ENCODE data around the gene ATP8A2.

The ATP8A2 gene

DNA sequence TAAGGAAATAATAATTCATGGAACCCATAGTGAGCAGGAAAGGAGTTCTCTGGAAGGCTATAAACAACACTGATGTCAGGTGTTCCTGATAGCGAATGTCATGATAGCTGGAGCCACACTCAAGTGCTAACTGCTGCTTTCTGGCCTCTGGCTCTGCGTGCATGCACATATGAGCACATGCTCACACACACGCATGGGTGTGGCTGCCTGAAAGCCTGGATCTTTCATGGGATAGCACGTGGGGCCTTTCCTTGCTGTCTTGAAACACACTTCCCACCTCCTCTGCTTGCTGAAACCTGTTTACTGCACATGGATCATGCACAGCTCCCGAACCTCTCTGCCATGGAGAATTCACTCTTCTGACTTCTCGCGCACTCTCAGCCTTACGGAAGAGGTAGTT is 207.4 kb downstream of the ATP8A2 start:
- H3K79me2 ChIP-seq (ENCODE audit: control insufficient read depth, insufficient read depth, low read length, unreplicated experiment) = no peaks in the 10 kb centered on the region
- H3K27ac ChIP-seq (ENCODE audit: low read depth, low read length) = no peak overlapping the region
- no peaks in the 10 kb centered on the region for H3K36me3 ChIP-seq (ENCODE audit: insufficient read depth, low read length)
- H3K4me1 ChIP-seq (ENCODE audit: control insufficient read depth, insufficient read depth, low read length, unreplicated experiment) = no peaks in the 10 kb centered on the region
- peaks cover 16% of the 10 kb centered on the region; the same call in 1 of the 2 replicates for H3K27me3 ChIP-seq (ENCODE audit: insufficient read depth, low read length)
- no peak overlapping the region for H3K4me3 ChIP-seq (ENCODE audit: low read depth, low read length)
- no peak overlapping the region for H2AFZ ChIP-seq (ENCODE audit: low read length, unreplicated experiment)

DNA sequence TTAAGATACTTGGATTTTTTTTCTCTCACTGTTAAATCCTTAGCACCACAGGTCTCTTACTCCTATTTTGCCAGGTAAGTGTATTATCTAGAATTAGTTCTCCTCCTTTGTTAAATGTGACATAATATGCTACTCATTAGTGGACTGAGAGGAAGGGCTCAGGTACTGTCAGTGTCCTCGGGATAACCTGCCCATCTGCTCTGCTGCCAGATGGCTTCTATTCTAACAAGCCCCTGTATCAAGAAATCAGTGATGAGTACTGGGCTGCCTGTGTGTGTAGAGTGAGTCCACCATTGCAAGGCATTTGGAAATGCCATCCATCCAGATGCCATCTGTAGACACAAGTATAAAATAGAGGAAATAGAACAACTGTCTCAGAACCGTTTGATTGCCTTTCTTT is 209.6 kb downstream of the ATP8A2 start:
- H3K79me2 ChIP-seq (ENCODE audit: control insufficient read depth, insufficient read depth, low read length, unreplicated experiment) = no peaks in the 10 kb centered on the region
- H3K4me1 ChIP-seq (ENCODE audit: control insufficient read depth, insufficient read depth, low read length, unreplicated experiment) = no peaks in the 10 kb centered on the region
- H3K27ac ChIP-seq (ENCODE audit: low read depth, low read length) = no peak overlapping the region
- H3K36me3 ChIP-seq (ENCODE audit: insufficient read depth, low read length) = no peaks in the 10 kb centered on the region
- no peak overlapping the region for H3K4me3 ChIP-seq (ENCODE audit: low read depth, low read length)
- H3K27me3 ChIP-seq (ENCODE audit: insufficient read depth, low read length) = peaks cover 8% of the 10 kb centered on the region; the same call in 1 of the 2 replicates
- H2AFZ ChIP-seq (ENCODE audit: low read length, unreplicated experiment) = no peak overlapping the region

DNA sequence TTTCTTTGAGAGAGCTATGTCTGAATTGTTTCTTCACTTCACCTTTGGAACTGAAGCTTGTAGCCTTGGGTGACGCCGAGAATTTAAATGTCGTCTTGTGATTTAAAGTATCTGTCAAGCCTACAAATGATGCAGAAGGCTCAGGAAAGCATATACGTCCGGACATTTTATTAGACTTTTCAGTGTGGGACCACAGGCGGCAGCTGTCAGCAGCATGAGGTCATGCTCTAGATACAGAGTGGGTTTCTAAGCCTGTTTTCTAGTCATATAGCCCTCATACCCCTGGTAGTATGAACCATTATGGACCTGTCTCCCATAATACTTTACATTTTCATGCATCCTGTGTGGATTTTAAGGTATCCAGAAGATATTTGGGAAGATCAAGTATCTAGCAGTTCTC is 212.3 kb downstream of the ATP8A2 start:
- no peak overlapping the region for H3K27ac ChIP-seq (ENCODE audit: low read depth, low read length)
- no peak overlapping the region for H3K4me3 ChIP-seq (ENCODE audit: low read depth, low read length)
- no peaks in the 10 kb centered on the region for H3K4me1 ChIP-seq (ENCODE audit: control insufficient read depth, insufficient read depth, low read length, unreplicated experiment)
- no peaks in the 10 kb centered on the region for H3K27me3 ChIP-seq (ENCODE audit: insufficient read depth, low read length)
- H3K79me2 ChIP-seq (ENCODE audit: control insufficient read depth, insufficient read depth, low read length, unreplicated experiment) = no peaks in the 10 kb centered on the region
- no peaks in the 10 kb centered on the region for H3K36me3 ChIP-seq (ENCODE audit: insufficient read depth, low read length)
- H2AFZ ChIP-seq (ENCODE audit: low read length, unreplicated experiment) = no peak overlapping the region

DNA sequence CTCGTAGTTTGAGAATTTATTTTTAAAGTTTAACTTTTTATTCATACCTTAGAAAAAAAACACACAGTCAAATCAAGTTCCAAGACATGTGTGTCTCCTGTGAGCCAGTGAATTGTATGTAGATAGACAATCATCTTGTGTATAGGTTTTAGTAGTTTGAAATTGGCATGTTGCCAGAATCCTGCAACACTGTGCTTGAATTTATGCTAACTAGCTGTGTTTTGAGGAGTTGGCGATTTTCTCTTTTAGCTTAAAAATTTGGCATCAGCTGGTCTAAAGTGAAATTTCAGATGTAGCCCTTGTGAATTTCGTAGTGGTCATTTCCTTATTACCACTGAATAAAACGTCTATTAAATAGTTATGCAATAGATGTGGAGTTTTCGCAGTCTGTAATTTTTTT is 213.2 kb downstream of the ATP8A2 start:
- Histone ChIP-seq H3K4me3 (ENCODE audit: low read depth, low read length) (no peak overlapping the region), H3K27ac (ENCODE audit: low read depth, low read length) (no peak overlapping the region), H3K27me3 (ENCODE audit: insufficient read depth, low read length) (no peaks in the 10 kb centered on the region), H3K79me2 (ENCODE audit: control insufficient read depth, insufficient read depth, low read length, unreplicated experiment) (no peaks in the 10 kb centered on the region), H3K36me3 (ENCODE audit: insufficient read depth, low read length) (no peaks in the 10 kb centered on the region), H3K4me1 (ENCODE audit: control insufficient read depth, insufficient read depth, low read length, unreplicated experiment) (no peaks in the 10 kb centered on the region), H2AFZ (ENCODE audit: low read length, unreplicated experiment) (no peak overlapping the region)

DNA sequence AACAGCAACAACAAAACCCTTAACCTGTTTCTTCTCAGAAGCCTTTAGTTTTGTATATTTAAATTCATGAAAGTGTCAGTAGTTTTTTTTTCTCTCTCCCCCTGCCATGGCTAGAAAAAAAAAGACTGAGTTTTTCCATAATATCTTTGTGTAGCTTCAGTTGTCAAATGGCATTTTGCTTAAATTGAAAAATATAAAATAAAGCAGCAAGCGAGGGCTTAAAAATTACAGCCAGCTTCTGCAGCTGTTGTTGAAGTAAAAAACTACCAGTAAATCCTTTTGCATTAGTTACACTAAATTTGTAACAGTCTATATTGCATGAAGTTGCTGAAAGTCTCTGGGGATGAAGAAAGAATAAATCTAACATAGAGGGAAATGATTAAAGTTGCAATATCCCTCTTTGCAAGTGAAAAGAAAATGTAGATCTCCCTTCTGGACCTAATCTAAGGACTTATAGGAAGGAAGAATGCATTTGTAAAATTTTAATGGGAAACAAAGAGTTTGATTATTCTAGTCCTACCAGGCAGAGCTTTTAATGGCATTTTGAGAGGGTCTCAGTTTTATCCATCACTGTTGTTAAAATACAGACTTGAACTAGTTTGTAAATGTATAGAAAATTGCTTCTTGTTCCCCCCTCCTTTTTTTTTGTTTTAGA is 215.7 kb downstream of the ATP8A2 start:
- no peak overlapping the region for H3K4me3 ChIP-seq (ENCODE audit: low read depth, low read length)

DNA sequence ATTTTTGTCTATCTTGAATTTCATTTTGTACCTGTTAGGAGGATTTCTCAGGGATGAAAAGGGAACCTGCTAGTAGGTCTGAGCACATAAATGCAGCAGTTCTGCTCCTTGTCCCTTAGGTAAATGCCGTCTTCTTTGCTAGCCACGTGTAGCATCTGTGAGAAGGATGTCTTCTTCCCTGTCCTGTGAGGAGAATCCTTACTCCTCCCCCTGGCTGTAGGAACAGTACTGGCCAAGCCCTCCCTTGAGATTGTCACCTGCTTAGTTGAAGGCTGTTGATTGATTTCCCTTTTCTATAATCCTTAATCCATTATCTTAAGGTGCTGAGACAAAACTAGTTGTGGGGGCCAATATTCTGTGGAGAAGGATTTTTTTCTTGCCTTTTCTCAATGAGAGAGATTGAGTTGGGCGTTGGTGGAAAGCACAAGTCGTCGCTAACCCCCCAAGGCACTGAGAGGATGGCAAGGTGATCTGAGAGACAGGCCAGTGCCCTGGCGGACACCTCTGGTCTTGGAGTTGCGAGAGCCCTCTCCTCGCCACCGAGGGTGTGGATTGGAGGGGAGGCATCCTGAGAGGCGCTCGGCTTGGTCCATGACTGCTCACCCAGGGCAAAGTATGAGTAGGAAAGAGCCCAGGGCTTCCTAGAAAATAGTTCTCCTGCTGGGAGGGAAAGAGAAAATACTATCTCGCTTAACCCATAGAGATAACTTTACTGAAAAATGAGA is 216.7 kb downstream of the ATP8A2 start:
- Histone ChIP-seq H3K36me3 (ENCODE audit: insufficient read depth, low read length) (no peaks in the 10 kb centered on the region), H3K79me2 (ENCODE audit: control insufficient read depth, insufficient read depth, low read length, unreplicated experiment) (no peaks in the 10 kb centered on the region), H3K4me3 (ENCODE audit: low read depth, low read length) (no peak overlapping the region), H3K4me1 (ENCODE audit: control insufficient read depth, insufficient read depth, low read length, unreplicated experiment) (no peaks in the 10 kb centered on the region), H3K27me3 (ENCODE audit: insufficient read depth, low read length) (no peaks in the 10 kb centered on the region), H2AFZ (ENCODE audit: low read length, unreplicated experiment) (no peak overlapping the region), H3K27ac (ENCODE audit: low read depth, low read length) (no peak overlapping the region)

More for the DNA sequence above, 215.7 kb downstream of the ATP8A2 start:
- no peaks in the 10 kb centered on the region for H3K4me1 ChIP-seq (ENCODE audit: control insufficient read depth, insufficient read depth, low read length, unreplicated experiment)
- no peaks in the 10 kb centered on the region for H3K79me2 ChIP-seq (ENCODE audit: control insufficient read depth, insufficient read depth, low read length, unreplicated experiment)
- H3K27me3 ChIP-seq (ENCODE audit: insufficient read depth, low read length) = no peaks in the 10 kb centered on the region
- no peak overlapping the region for H2AFZ ChIP-seq (ENCODE audit: low read length, unreplicated experiment)
- H3K27ac ChIP-seq (ENCODE audit: low read depth, low read length) = no peak overlapping the region
- H3K36me3 ChIP-seq (ENCODE audit: insufficient read depth, low read length) = no peaks in the 10 kb centered on the region

DNA sequence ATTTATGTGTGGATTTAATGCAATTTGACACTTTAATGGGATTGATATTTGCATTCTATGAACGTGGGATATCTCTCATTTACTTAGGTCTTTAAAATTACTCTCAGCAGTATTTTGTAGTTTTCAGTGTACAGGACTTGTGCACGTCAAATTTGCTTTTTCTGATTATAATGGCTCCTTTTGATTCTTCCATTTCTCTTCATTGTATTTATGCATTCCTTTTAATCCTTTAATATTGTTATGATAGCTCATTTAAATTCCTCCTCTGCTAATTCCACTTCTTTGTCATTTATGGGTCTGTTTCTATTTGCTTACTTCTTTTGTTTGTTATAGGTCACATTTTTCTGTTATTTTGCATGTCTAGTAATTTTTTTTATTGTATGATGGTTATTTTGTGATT is 226.6 kb downstream of the ATP8A2 start:
- H3K4me1 ChIP-seq (ENCODE audit: control insufficient read depth, insufficient read depth, low read length, unreplicated experiment) = no peaks in the 10 kb centered on the region
- H3K27ac ChIP-seq (ENCODE audit: low read depth, low read length) = no peak overlapping the region
- no peaks in the 10 kb centered on the region for H3K79me2 ChIP-seq (ENCODE audit: control insufficient read depth, insufficient read depth, low read length, unreplicated experiment)
- no peak overlapping the region for H2AFZ ChIP-seq (ENCODE audit: low read length, unreplicated experiment)
- H3K4me3 ChIP-seq (ENCODE audit: low read depth, low read length) = no peak overlapping the region
- H3K27me3 ChIP-seq (ENCODE audit: insufficient read depth, low read length) = peaks cover 6% of the 10 kb centered on the region
- H3K36me3 ChIP-seq (ENCODE audit: insufficient read depth, low read length) = no peaks in the 10 kb centered on the region

DNA sequence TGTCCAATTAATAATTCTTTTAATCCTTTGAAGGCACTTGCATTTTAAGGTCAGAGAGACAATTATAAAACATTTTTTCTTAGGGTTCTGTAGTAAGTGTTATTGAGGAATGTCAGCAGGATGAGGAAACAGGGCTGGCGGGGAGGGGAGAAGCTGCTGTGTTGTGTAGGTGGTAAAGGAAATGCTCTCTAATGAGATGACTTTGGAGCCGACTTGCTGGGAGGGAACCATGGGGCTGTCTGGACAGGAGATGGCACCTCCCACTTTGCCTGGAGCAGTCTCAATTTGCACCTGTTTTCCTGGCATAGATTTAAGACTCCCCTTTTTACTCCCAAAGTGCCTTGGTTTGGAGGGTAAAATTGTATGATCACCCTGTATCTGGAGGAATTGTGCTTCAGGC is 230.4 kb downstream of the ATP8A2 start:
- Histone ChIP-seq H3K4me1 (ENCODE audit: control insufficient read depth, insufficient read depth, low read length, unreplicated experiment) (no peaks in the 10 kb centered on the region), H3K4me3 (ENCODE audit: low read depth, low read length) (no peak overlapping the region), H2AFZ (ENCODE audit: low read length, unreplicated experiment) (no peak overlapping the region), H3K27me3 (ENCODE audit: insufficient read depth, low read length) (peaks cover 2% of the 10 kb centered on the region), H3K27ac (ENCODE audit: low read depth, low read length) (no peak overlapping the region), H3K79me2 (ENCODE audit: control insufficient read depth, insufficient read depth, low read length, unreplicated experiment) (no peaks in the 10 kb centered on the region), H3K36me3 (ENCODE audit: insufficient read depth, low read length) (no peaks in the 10 kb centered on the region)

DNA sequence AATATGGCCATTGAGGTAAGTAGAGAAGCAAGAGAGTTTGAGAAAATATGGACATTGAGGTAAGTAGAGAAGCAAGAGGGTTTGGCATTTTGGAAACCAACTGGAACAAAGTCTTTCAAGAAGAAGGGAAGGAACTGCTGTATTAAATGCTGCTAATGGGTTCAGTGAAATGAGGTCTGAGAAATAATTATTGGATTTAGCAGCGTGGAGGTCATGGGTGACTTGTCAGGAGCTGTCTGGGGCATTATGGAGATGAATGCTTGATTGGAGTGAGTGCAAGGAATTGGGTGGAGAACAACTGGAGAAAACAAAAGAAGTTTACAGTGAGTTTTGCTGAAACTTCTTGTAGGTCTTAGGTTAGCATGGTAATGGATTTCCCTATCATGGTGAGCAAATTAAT is 232.3 kb downstream of the ATP8A2 start:
- H3K27me3 ChIP-seq (ENCODE audit: insufficient read depth, low read length) = no peaks in the 10 kb centered on the region
- H2AFZ ChIP-seq (ENCODE audit: low read length, unreplicated experiment) = no peak overlapping the region
- H3K36me3 ChIP-seq (ENCODE audit: insufficient read depth, low read length) = no peaks in the 10 kb centered on the region
- no peak overlapping the region for H3K4me3 ChIP-seq (ENCODE audit: low read depth, low read length)
- H3K27ac ChIP-seq (ENCODE audit: low read depth, low read length) = no peak overlapping the region
- H3K4me1 ChIP-seq (ENCODE audit: control insufficient read depth, insufficient read depth, low read length, unreplicated experiment) = no peaks in the 10 kb centered on the region
- H3K79me2 ChIP-seq (ENCODE audit: control insufficient read depth, insufficient read depth, low read length, unreplicated experiment) = no peaks in the 10 kb centered on the region

DNA sequence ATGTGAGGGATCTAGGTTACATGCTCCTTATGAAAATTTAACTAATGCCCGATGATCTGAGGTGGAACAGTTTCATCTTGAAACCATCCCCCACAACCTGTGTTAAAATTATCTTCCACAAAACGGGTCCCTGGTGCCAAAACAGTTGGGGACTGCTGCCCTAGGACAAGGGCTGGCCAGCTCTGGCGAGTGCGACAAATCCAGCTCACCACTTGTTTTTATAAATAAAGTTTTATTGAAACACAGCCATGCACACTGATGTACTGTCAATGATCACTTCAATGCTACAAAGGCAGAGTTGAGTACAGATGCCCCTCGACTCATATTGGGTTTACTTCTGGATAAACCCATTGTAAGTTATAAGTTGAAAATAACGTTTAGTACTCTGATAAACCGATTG is 235.3 kb downstream of the ATP8A2 start:
- Histone ChIP-seq H3K27ac (ENCODE audit: low read depth, low read length) (no peak overlapping the region), H3K79me2 (ENCODE audit: control insufficient read depth, insufficient read depth, low read length, unreplicated experiment) (no peaks in the 10 kb centered on the region), H3K4me1 (ENCODE audit: control insufficient read depth, insufficient read depth, low read length, unreplicated experiment) (no peaks in the 10 kb centered on the region), H3K36me3 (ENCODE audit: insufficient read depth, low read length) (no peaks in the 10 kb centered on the region), H2AFZ (ENCODE audit: low read length, unreplicated experiment) (no peak overlapping the region), H3K4me3 (ENCODE audit: low read depth, low read length) (no peak overlapping the region), H3K27me3 (ENCODE audit: insufficient read depth, low read length) (no peaks in the 10 kb centered on the region)

DNA sequence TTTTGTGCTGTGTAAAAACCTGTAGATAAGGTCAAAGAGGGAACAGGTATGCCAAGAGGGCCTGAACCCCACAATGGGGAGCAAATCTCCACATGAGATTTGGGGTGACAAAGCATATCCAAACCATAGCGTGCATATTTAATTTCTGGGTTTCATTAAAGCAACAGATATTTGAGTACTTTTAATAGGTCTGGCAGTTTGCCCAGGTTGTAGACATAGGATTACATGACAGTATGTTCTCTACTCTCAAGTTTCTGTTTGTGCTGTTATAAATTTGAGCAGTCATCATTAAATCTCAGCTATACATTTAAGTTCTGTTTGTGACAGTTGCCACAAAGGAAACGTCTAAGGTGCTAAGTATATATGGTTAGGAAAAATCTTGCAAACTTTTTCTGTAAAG is 236.4 kb downstream of the ATP8A2 start:
- H3K79me2 ChIP-seq (ENCODE audit: control insufficient read depth, insufficient read depth, low read length, unreplicated experiment) = no peaks in the 10 kb centered on the region
- H2AFZ ChIP-seq (ENCODE audit: low read length, unreplicated experiment) = no peak overlapping the region
- no peak overlapping the region for H3K27ac ChIP-seq (ENCODE audit: low read depth, low read length)
- H3K36me3 ChIP-seq (ENCODE audit: insufficient read depth, low read length) = no peaks in the 10 kb centered on the region
- H3K4me1 ChIP-seq (ENCODE audit: control insufficient read depth, insufficient read depth, low read length, unreplicated experiment) = no peaks in the 10 kb centered on the region
- no peak overlapping the region for H3K4me3 ChIP-seq (ENCODE audit: low read depth, low read length)
- H3K27me3 ChIP-seq (ENCODE audit: insufficient read depth, low read length) = no peaks in the 10 kb centered on the region

Data from ACC112 (cell line).